ENCODE measurements around the gene PTRH1. TPM values are rescaled to one million over a fixed set of nuclear protein-coding genes. Genes with fewer than 3 reads are reported as not detected.

PTRH1 gene
- total and polyA plus RNA-seq, 10 of the 15 experiments (the other 5 are each of a cell fraction or from before 2014, with no cell fraction given): 0.69 to 38.4 (median 10.2) TPM

DNA sequence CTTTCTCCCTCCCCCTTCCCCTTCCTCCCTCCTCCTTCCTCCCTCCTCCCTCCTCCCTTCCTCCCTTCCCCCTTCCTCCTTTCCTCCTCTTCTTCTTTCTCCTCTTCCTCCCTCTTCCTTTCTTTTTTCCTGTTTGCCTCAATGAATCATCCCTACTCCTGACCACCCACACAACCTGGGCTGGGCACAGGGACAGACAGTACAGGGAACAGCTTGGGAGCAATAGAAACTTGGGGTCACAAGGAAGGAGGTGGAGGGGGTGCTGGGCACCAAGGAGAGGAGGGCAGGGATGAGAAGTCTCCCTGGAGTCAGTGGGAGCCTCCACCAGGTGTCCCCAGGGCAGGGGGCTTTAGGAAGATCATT, 5.4 kb upstream of the PTRH1 start (continued):
- no peak for TF ChIP-seq MAX (IDR thresholded peaks at IDR 0.05; ENCODE audit: low read depth, low read length)
- TF ChIP-seq CBX3 (IDR thresholded peaks at IDR 0.05; ENCODE audit: borderline replicate concordance, low read depth): no peak
- TF ChIP-seq SPI1 (IDR thresholded peaks at IDR 0.05; ENCODE audit: borderline replicate concordance, insufficient read depth, low read depth, low read length): no peak

DNA sequence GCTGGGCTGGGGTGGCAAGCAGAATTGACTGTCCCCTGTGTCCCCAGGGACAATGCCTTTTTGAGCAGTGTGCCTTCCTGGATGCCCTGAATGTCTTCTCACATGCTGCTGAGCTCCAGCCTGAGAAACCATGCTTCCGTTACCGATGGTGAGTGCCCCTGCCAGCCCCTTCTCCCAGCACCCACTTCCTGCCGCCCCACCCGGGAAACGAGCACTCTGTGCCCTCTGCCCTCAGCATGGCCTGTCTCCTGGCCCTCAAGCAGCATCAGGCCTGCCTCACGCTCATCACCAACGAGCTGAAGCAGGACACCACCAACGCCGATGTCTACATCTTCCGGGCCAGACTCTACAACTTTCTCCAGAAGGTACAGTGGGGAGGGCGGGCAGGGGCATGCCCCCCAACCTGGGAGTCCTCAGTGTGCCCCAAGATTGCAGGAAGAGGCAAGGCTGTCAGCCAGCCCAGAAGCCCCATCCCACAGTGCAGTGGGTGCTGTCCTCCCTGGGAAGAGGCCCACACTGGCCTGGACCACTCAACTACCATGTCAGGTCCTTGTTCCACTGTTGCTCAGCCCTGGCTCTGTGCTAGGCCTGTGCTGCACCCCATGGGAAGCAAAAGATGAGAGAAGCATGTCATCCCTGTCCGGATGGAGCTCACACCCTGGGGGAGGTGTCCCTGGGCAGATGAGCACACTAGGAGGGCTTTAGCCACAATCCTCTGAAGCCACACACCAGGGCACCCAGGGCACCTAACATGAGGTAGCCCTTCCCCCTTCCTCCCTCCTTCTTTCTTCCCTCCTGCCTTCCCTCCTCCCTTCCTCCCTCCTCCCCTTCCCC, 4.8 kb upstream of the PTRH1 start:
- H3K27ac ChIP-seq (ENCODE audit: control insufficient read depth, insufficient read depth): no peak overlapping the region
- CTCF ChIA-PET: interaction anchor here (0.6 to 1.1 kb wide), 2 partner anchors 25 to 149 kb away, joined by 3 read pairs; no protein-coding TSS in a partner anchor
- no TSS peak for BruUV-seq (replicated peaks)
- in situ Hi-C loops (cut with MboI) (no loop called here), intact Hi-C loops (cut with micrococcal nuclease; ENCODE audit: unreplicated experiment) (no loop called here)
- no peaks in the 10 kb centered on the region for H3K36me3 ChIP-seq (ENCODE audit: control insufficient read depth in 2 of 2, insufficient read depth in 2 of 2, low read length in 1 of 2)
- H4K20me1 ChIP-seq (ENCODE audit: control insufficient read depth, insufficient read depth): no peaks in the 10 kb centered on the region
- ATAC-seq: no peak
- no peaks in the 10 kb centered on the region for H3K9me3 ChIP-seq (replicated peaks; ENCODE audit: control insufficient read depth, insufficient read depth, low read length)
- no peak for DNase-seq (ENCODE audit: low read depth, low spot score)
- H2AFZ ChIP-seq (ENCODE audit: control insufficient read depth, low read depth, low read length): no peak overlapping the region
- no peak overlapping the region for H3K4me2 ChIP-seq (ENCODE audit: control insufficient read depth, insufficient read depth)
- no peak overlapping the region for H3K4me3 ChIP-seq
- TF ChIP-seq SMAD5 (IDR thresholded peaks at IDR 0.05; ENCODE audit: low read depth): no peak
- TF ChIP-seq SIN3A (IDR thresholded peaks at IDR 0.05; ENCODE audit: low read depth, low read length): no peak
- no peak for TF ChIP-seq BHLHE40 (IDR thresholded peaks at IDR 0.05; ENCODE audit: borderline replicate concordance in 1 of 2, low read depth in 2 of 2, low read length in 1 of 2)
- no peak for TF ChIP-seq CEBPZ (IDR thresholded peaks at IDR 0.05; ENCODE audit: low read depth, low read length)
- TF ChIP-seq PML (IDR thresholded peaks at IDR 0.05; ENCODE audit: low read length): no peak
- no peak for TF ChIP-seq ZNF592 (IDR thresholded peaks at IDR 0.05)
- TF ChIP-seq CBX5 (IDR thresholded peaks at IDR 0.05; ENCODE audit: low read depth): no peak
- no peaks in the 10 kb centered on the region for H3K27me3 ChIP-seq (replicated peaks in 1 of 2; ENCODE audit: control insufficient read depth in 2 of 2, insufficient read depth in 2 of 2, low read length in 1 of 2)
- FAIRE-seq: no peak
- 55% methylated on average over 12 of the region's 12 CpGs for WGBS (ENCODE audit: insufficient coverage, insufficient replicate concordance, low lambda C conversion rate, missing lambda C conversion rate)
- POLR2A ChIA-PET: interaction anchor here (0.6 kb wide), 1 partner anchor 1090 kb away, joined by 3 read pairs; no protein-coding TSS in a partner anchor
- H3K79me2 ChIP-seq (ENCODE audit: control insufficient read depth, insufficient read depth, low read length): no peaks in the 10 kb centered on the region
- SMC1A ChIA-PET (ENCODE audit: uncharacterized antibody, unreplicated experiment): interaction anchor here (1.1 kb wide), 1 partner anchor 15 kb away, joined by 3 read pairs; the partner anchor contains the start of gene TOR2A
- RAD21 ChIA-PET (ENCODE audit: unreplicated experiment): no interaction called here
- peaks cover 3% of the 10 kb centered on the region; the same call in 1 of the 2 replicates for H3K4me1 ChIP-seq (ENCODE audit: control insufficient read depth, insufficient read depth, low read length)
- no peak overlapping the region for H3K9ac ChIP-seq (ENCODE audit: control insufficient read depth, insufficient read depth, low read length)

All from GM12878 (cell line).